OCI-LY7 (cell line): ENCODE measurements around the gene AGBL1. TPM values are rescaled to one million over a fixed set of nuclear protein-coding genes. Genes with fewer than 3 reads are reported as not detected.

ENCODE experiments used
- BruUV-seq: library from RNA; stranded (reverse); fragments of 400-500 nt; replicated peaks from 2 replicates; lab custom pipeline; 2021; lab: Mats Ljungman, UMichigan
- CTCF ChIA-PET: fragments of 300-600 bp; sonication (Branson Sonifier 250); formaldehyde crosslinking; loops from one replicate; lab custom pipeline; 2022; ENCODE audit warnings: antibody characterized with exemption; ENCODE audit not compliant: unreplicated experiment; lab: Charles Lee
- POLR2A ChIA-PET: fragments of 300-600 bp; sonication (Branson Sonifier 250); formaldehyde crosslinking; loops from one replicate; lab custom pipeline; 2022; ENCODE audit warnings: antibody characterized with exemption; lab: Charles Lee
- DNase-seq: peaks from one replicate; pipeline ENCODE4 v3.0.0-alpha.2; 2015; ENCODE audit warnings: low spot score
- H2AFZ ChIP-seq: fragments of 200-600 bp; sonication (generic), shearing (Covaris generic); 2 replicates; pipeline ENCODE4 v1.6.1; 2014; ENCODE audit warnings: mild to moderate bottlenecking, antibody characterized with exemption, low read length, moderate library complexity
- H3K27ac ChIP-seq: fragments of 200-600 bp; sonication (generic); 2 replicates; pipeline ENCODE4 v1.5.1; 2014; ENCODE audit warnings: mixed run types, low read depth, mild to moderate bottlenecking, moderate library complexity, low read length, inconsistent platforms; ENCODE audit not compliant: poor library complexity, severe bottlenecking
- H3K36me3 ChIP-seq: fragments of 200-600 bp; sonication (generic); 2 replicates; pipeline ENCODE4 v1.6.1; 2014; ENCODE audit warnings: mild to moderate bottlenecking, antibody characterized with exemption, low read length, moderate library complexity, mixed read lengths; ENCODE audit not compliant: insufficient read depth
- H3K4me1 ChIP-seq: fragments of 200-600 bp; sonication (generic); 2 replicates; pipeline ENCODE4 v1.5.1; 2014; ENCODE audit warnings: mild to moderate bottlenecking, low read length; ENCODE audit not compliant: insufficient read depth, poor library complexity, severe bottlenecking
- H3K4me2 ChIP-seq: fragments of 200-600 bp; sonication (generic); 2 replicates; pipeline ENCODE4 v1.6.1; 2014; ENCODE audit warnings: mild to moderate bottlenecking, low read length
- H3K4me3 ChIP-seq: fragments of 200-600 bp; sonication (generic); 2 replicates; pipeline ENCODE4 v1.5.1; 2014; ENCODE audit warnings: mild to moderate bottlenecking, low read depth, low read length; ENCODE audit not compliant: poor library complexity, severe bottlenecking
- H3K79me2 ChIP-seq: fragments of 200-600 bp; sonication (generic); 2 replicates; pipeline ENCODE4 v1.6.1; 2016; ENCODE audit warnings: low read depth, mild to moderate bottlenecking, low read length, moderate library complexity, mixed read lengths; ENCODE audit not compliant: insufficient read depth
- H3K9me2 ChIP-seq: fragments of 200-600 bp; sonication (generic); 2 replicates; pipeline ENCODE4 v1.6.1; 2016; ENCODE audit warnings: mild to moderate bottlenecking, low read length, mixed read lengths; ENCODE audit not compliant: insufficient read depth
- H3K9me3 ChIP-seq: fragments of 200-600 bp; sonication (generic); 2 replicates; pipeline ENCODE4 v1.6.1; 2014; ENCODE audit warnings: mild to moderate bottlenecking, mixed run types, low read length, mixed read lengths
- H4K20me1 ChIP-seq: fragments of 200-600 bp; sonication (generic); 2 replicates; pipeline ENCODE4 v1.6.1; 2014; ENCODE audit warnings: mild to moderate bottlenecking, antibody characterized with exemption, low read length, moderate library complexity, mixed read lengths; ENCODE audit not compliant: insufficient read depth
- CTCF ChIP-seq: fragments of 200-600 bp; sonication (generic); conservative IDR thresholded peaks from 2 replicates; pipeline ENCODE4 v1.5.1; 2014; ENCODE audit warnings: mild to moderate bottlenecking, antibody characterized with exemption, low read length, moderate library complexity, mixed read lengths
- EZH2phosphoT487 ChIP-seq: fragments of 200-600 bp; sonication (generic); IDR thresholded peaks from 2 replicates; pipeline ENCODE4 v1.6.1; 2018; ENCODE audit warnings: low read depth, borderline replicate concordance, mild to moderate bottlenecking, mixed run types, antibody characterized with exemption, low read length, moderate library complexity, mixed read lengths
- intact Hi-C: fragments of 100-400 bp; cut with micrococcal nuclease; formaldehyde crosslinking; loops from one replicate; pipeline ENCODE4 v1.10.0; 2022; ENCODE audit not compliant: unreplicated experiment
- total RNA-seq, 2 experiments: library from RNA; depleted of rRNA in 1 of 2; stranded (reverse); fragments of >200 nt in 1 of 2; shearing (Covaris generic) in 1 of 2; gene quantifications; 2 replicates each; pipeline ENCODE4 v1.2.3, GENCODE V29; 2014 to 2022

Gene AGBL1
- total RNA-seq, 2 experiments from 2014 or later, result not detected

GRCh38 chr15:86964271-86964670, 884.6 kb downstream of the AGBL1 start:
- no peaks in the 10 kb centered on the region for H3K4me1 ChIP-seq
- POLR2A ChIA-PET, result no interaction called here
- CTCF ChIA-PET, result no interaction called here

GRCh38 chr15:86968244-86968643, 888.6 kb downstream of the AGBL1 start:
- DNase-seq, result no peak
- no peaks in the 10 kb centered on the region for H3K9me2 ChIP-seq
- H3K79me2 ChIP-seq, result no peaks in the 10 kb centered on the region
- ChIA-PET CTCF (no interaction called here), POLR2A (no interaction called here)
- no peaks in the 10 kb centered on the region for H4K20me1 ChIP-seq
- no peaks in the 10 kb centered on the region for H3K36me3 ChIP-seq
- no peak overlapping the region for H3K27ac ChIP-seq
- no peaks in the 10 kb centered on the region for H3K4me1 ChIP-seq
- intact Hi-C loops, result no loop called here
- no peak overlapping the region for H3K4me3 ChIP-seq
- H3K4me2 ChIP-seq, result no peak overlapping the region
- no peaks in the 10 kb centered on the region for H3K9me3 ChIP-seq
- no peak overlapping the region for H2AFZ ChIP-seq
- TF ChIP-seq EZH2phosphoT487, result no peak
- TF ChIP-seq CTCF, result no peak
- BruUV-seq, result no TSS peak

More at GRCh38 chr15:86964271-86964670, 884.6 kb downstream of the AGBL1 start:
- Histone ChIP-seq H4K20me1 (no peaks in the 10 kb centered on the region), H3K36me3 (no peaks in the 10 kb centered on the region), H3K9me3 (no peaks in the 10 kb centered on the region), H3K9me2 (no peaks in the 10 kb centered on the region), H2AFZ (no peak overlapping the region), H3K4me2 (no peak overlapping the region), H3K79me2 (no peaks in the 10 kb centered on the region), H3K27ac (no peak overlapping the region), H3K4me3 (no peak overlapping the region)
- no peak for DNase-seq
- BruUV-seq, result no TSS peak
- intact Hi-C loops, result no loop called here
- no peak for TF ChIP-seq EZH2phosphoT487
- TF ChIP-seq CTCF, result no peak

- Histone ChIP-seq H3K9me2 (no peaks in the 10 kb centered on the region), H3K4me3 (no peak overlapping the region), H3K4me2 (no peak overlapping the region), H3K27ac (no peak overlapping the region), H4K20me1 (no peaks in the 10 kb centered on the region), H3K4me1 (no peaks in the 10 kb centered on the region), H3K9me3 (no peaks in the 10 kb centered on the region), H3K36me3 (no peaks in the 10 kb centered on the region), H2AFZ (no peak overlapping the region), H3K79me2 (no peaks in the 10 kb centered on the region)
- DNase-seq, result no peak
- POLR2A ChIA-PET, result no interaction called here
- intact Hi-C loops, result no loop called here
- no peak for TF ChIP-seq EZH2phosphoT487
- TF ChIP-seq CTCF, result no peak
- no TSS peak for BruUV-seq
- CTCF ChIA-PET, result no interaction called here
Measured at GRCh38 chr15:86969364-86969763, 889.7 kb downstream of the AGBL1 start.
